HL-60 (cell line): ENCODE data around the gene HINT2.

ENCODE experiments used
- DNase-seq, 2 experiments: peaks; one replicate each; pipeline ENCODE4 v3.0.0-alpha.2; 2010 to 2020; ENCODE audit warnings: low read depth in 1 of 2, low spot score in 1 of 2
- H3K27ac ChIP-seq: fragments of 250-450 bp; sonication (Bioruptor Pico); replicated peaks from 2 replicates; pipeline ENCODE4 v1.5.1; 2020; ENCODE audit warnings: mild to moderate bottlenecking, moderate library complexity
- H3K27me3 ChIP-seq: fragments of 250-450 bp; sonication (Bioruptor Pico); 2 replicates; pipeline ENCODE4 v1.5.1; 2021; ENCODE audit warnings: mild to moderate bottlenecking, moderate library complexity; ENCODE audit not compliant: insufficient read depth, poor library complexity, severe bottlenecking
- H3K4me3 ChIP-seq: replicated peaks from 2 replicates; pipeline ENCODE4 v1.5.1; 2011; ENCODE audit warnings: mild to moderate bottlenecking, control low read depth, low read length; ENCODE audit not compliant: insufficient read depth
- CTCF ChIP-seq: IDR thresholded peaks from one replicate; pipeline ENCODE4 v1.5.1; 2011; ENCODE audit warnings: low read length, control low read depth, inconsistent platforms; ENCODE audit not compliant: insufficient read depth
- GABPA ChIP-seq: IDR thresholded peaks from 2 replicates; pipeline ENCODE4 v1.6.1; 2012; ENCODE audit warnings: low read depth
- POLR2AphosphoS5 ChIP-seq: IDR thresholded peaks from 2 replicates; pipeline ENCODE4 v1.6.1; 2012; ENCODE audit warnings: low read depth
- REST ChIP-seq: IDR thresholded peaks from 2 replicates; pipeline ENCODE4 v1.6.1; 2012; ENCODE audit warnings: low read depth; ENCODE audit not compliant: insufficient replicate concordance
- SPI1 ChIP-seq: IDR thresholded peaks from 2 replicates; pipeline ENCODE4 v1.6.1; 2012; ENCODE audit warnings: low read depth, mild to moderate bottlenecking, borderline replicate concordance

The HINT2 gene

GRCh38 chr9:35791297-35791921 is 23.4 kb downstream of the HINT2 start, which contains the start of gene NPR2:
Gene NPR2, plus strand, starts transcription at chr9:35791591. Its CDS starts 818 bp downstream, at chr9:35792409.
- Histone ChIP-seq H3K4me3 (no peak within 1 kb of the TSS), H3K27me3 (no peaks in the 10 kb centered on the region), H3K27ac (no peak within 1 kb of the TSS)
- TF ChIP-seq POLR2AphosphoS5 (no peak), REST (no peak), GABPA (no peak), CTCF (no peak), SPI1 (no peak)
- no peak for DNase-seq

- peak; percentile 43 to 63 for DNase-seq
- Histone ChIP-seq H3K4me3 (no peak overlapping the region), H3K27me3 (no peaks in the 10 kb centered on the region), H3K27ac (no peak overlapping the region)
- TF ChIP-seq GABPA (no peak), CTCF (peak; percentile 89)
Observed at GRCh38 chr9:35790385-35791296, 24.2 kb downstream of the HINT2 start.

DNA sequence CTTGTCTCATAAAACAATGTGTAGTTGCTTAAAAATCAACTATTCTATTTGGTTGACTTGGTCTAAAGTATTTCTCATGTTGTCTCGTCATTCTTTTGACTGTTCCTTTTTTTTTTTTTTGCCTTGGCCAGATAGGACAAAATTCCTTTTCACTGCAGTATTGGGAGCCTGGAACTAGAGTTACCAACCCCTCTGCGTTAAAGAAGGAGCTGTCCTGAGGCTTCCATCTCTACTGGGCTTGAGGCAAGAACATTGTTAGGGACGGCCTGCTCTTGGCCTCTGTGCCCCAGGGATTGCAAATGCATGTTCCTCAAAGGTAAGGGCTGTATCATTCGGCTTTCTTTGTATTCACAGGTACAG is 24.8 kb downstream of the HINT2 start:
- TF ChIP-seq CTCF (no peak), REST (no peak), POLR2AphosphoS5 (no peak), GABPA (no peak)
- Histone ChIP-seq H3K4me3 (no peak overlapping the region), H3K27ac (no peak overlapping the region), H3K27me3 (no peaks in the 10 kb centered on the region)
- DNase-seq: no peak
